CD4-positive, alpha-beta T cell (primary cell): ENCODE data around the gene GPR17. TPM values are rescaled to one million over a fixed set of nuclear protein-coding genes. Genes with fewer than 3 reads are reported as not detected.

ENCODE experiments used
- ATAC-seq: fragments of 200-7000 bp; cut with Tn5 transposase; one replicate; pipeline ENCODE4 v1.10.0; 2022; ENCODE audit warnings: mild to moderate bottlenecking; ENCODE audit not compliant: poor library complexity
- CTCF ChIA-PET: fragments of 350-600 bp; sonication (Branson Sonifier 250); formaldehyde crosslinking; loops from one replicate; lab custom pipeline; 2021; ENCODE audit warnings: antibody characterized with exemption, inconsistent platforms; lab: Charles Lee
- POLR2A ChIA-PET: fragments of 350-600 bp; sonication (Branson Sonifier 250); formaldehyde crosslinking; loops from one replicate; lab custom pipeline; 2021; ENCODE audit warnings: antibody characterized with exemption, inconsistent platforms; lab: Charles Lee
- DNase-seq, 14 experiments: peaks; one replicate each; pipeline ENCODE4 v3.0.0-alpha.2; 2013 to 2020; ENCODE audit warnings: mixed read lengths in 2 of 14
- H3K27ac ChIP-seq, 2 donors: one replicate each; pipeline versions ENCODE4 v1.5.1 to v1.7.0; 2013; ENCODE audit warnings: low read length in 2 of 2, low read depth in 1 of 2, mild to moderate bottlenecking in 1 of 2
- H3K27me3 ChIP-seq, 2 experiments: 1 replicate in 1 of 2; 2 replicates in 1 of 2; pipeline versions ENCODE4 v1.6.1 to v1.7.0; 2013; ENCODE audit warnings: low read length in 2 of 2, control low read depth in 1 of 2, mild to moderate bottlenecking in 1 of 2, moderate library complexity in 1 of 2; ENCODE audit not compliant: insufficient read depth in 2 of 2, control insufficient read depth in 1 of 2
- H3K36me3 ChIP-seq: one replicate; pipeline ENCODE4 v1.6.1; 2013; ENCODE audit warnings: low read length, control low read depth; ENCODE audit not compliant: insufficient read depth
- H3K4me1 ChIP-seq: one replicate; pipeline ENCODE4 v1.6.1; 2013; ENCODE audit warnings: low read length, control low read depth; ENCODE audit not compliant: insufficient read depth
- H3K4me3 ChIP-seq: one replicate; pipeline ENCODE4 v1.5.1; 2013; ENCODE audit warnings: mild to moderate bottlenecking, low read length, moderate library complexity
- H3K9me3 ChIP-seq, 2 experiments: 1 replicate in 1 of 2; 2 replicates in 1 of 2; pipeline versions ENCODE4 v1.6.1 to v1.7.0; 2013; ENCODE audit warnings: low read length in 2 of 2, mild to moderate bottlenecking in 2 of 2, control low read depth in 1 of 2, moderate library complexity in 1 of 2; ENCODE audit not compliant: control insufficient read depth in 1 of 2, insufficient read depth in 1 of 2
- H3K27ac Mint-ChIP-seq: one replicate; pipeline ENCODE4 v1.8.0; 2020; ENCODE audit warnings: mixed read lengths
- H3K27me3 Mint-ChIP-seq: one replicate; pipeline ENCODE4 v1.8.0; 2021; ENCODE audit warnings: mixed read lengths
- H3K36me3 Mint-ChIP-seq: one replicate; pipeline ENCODE4 v1.8.0; 2021; ENCODE audit warnings: low read depth, mixed read lengths
- H3K4me1 Mint-ChIP-seq: one replicate; pipeline ENCODE4 v1.8.0; 2021; ENCODE audit warnings: low read depth, mixed read lengths
- H3K4me3 Mint-ChIP-seq: one replicate; pipeline ENCODE4 v1.8.0; 2020; ENCODE audit warnings: mild to moderate bottlenecking, mixed read lengths
- H3K9me3 Mint-ChIP-seq: one replicate; pipeline ENCODE4 v1.8.0; 2020; ENCODE audit warnings: mixed read lengths
- CTCF ChIP-seq: fragments of 200-600 bp; IDR thresholded peaks from one replicate; pipeline ENCODE4 v1.8.0; 2022; ENCODE audit warnings: antibody characterized with exemption, mild to moderate bottlenecking
- intact Hi-C, 2 experiments: fragments of 100-400 bp; cut with DNase I in 1 of 2; cut with micrococcal nuclease in 1 of 2; formaldehyde crosslinking; loops; one replicate each; pipeline versions ENCODE4 v1.15.1 to v1.9.0; 2023 to 2025; cut with DNase I, micrococcal nuclease
- total RNA-seq, 174 experiments: library from RNA in 2 of 174; stranded (reverse) in 2 of 174; gene quantifications; one replicate each; pipeline ENCODE4 v1.2.3 and lab custom pipeline; 2021 to 2026

Gene GPR17
- total RNA-seq, 2 experiments from 2014 or later, result not detected

- DNase-seq, result no peak
- Mint-ChIP-seq H3K27ac (no peak overlapping the region), H3K4me1 (no peaks in the 10 kb centered on the region), H3K4me3 (no peak overlapping the region), H3K27me3 (peaks cover 80% of the 10 kb centered on the region), H3K36me3 (no peaks in the 10 kb centered on the region), H3K9me3 (no peaks in the 10 kb centered on the region)
- no peak overlapping the region for H3K27ac ChIP-seq
- intact Hi-C loops, result no loop called here
- CTCF ChIA-PET, result no interaction called here
- H3K4me1 ChIP-seq, result peaks cover 2% of the 10 kb centered on the region
- H3K27me3 ChIP-seq, result peaks cover 33 to 45% of the 10 kb centered on the region in 2 experiments
- no peak overlapping the region for H3K4me3 ChIP-seq
- H3K36me3 ChIP-seq, result no peaks in the 10 kb centered on the region
- TF ChIP-seq CTCF, result no peak
- no peaks in the 10 kb centered on the region for H3K9me3 ChIP-seq
- POLR2A ChIA-PET, result no interaction called here
- no peak for ATAC-seq
Observed at GRCh38 chr2:127664895-127665225, 18.9 kb downstream of the GPR17 start.

GRCh38 chr2:127665267-127665893, 19.4 kb downstream of the GPR17 start:
- H3K9me3 Mint-ChIP-seq, result no peaks in the 10 kb centered on the region
- Histone ChIP-seq H3K4me3 (no peak overlapping the region), H3K27ac (no peak overlapping the region), H3K27me3 (peaks cover 33 to 50% of the 10 kb centered on the region in 2 experiments), H3K36me3 (no peaks in the 10 kb centered on the region), H3K9me3 (no peaks in the 10 kb centered on the region), H3K4me1 (peaks cover 2% of the 10 kb centered on the region)
- H3K4me1 Mint-ChIP-seq, result no peaks in the 10 kb centered on the region
- no peaks in the 10 kb centered on the region for H3K36me3 Mint-ChIP-seq
- TF ChIP-seq CTCF, result no peak
- no peak overlapping the region for H3K27ac Mint-ChIP-seq
- intact Hi-C loops, result no loop called here
- no peak for DNase-seq
- H3K4me3 Mint-ChIP-seq, result no peak overlapping the region
- no peak for ATAC-seq
- H3K27me3 Mint-ChIP-seq, result peaks cover 80% of the 10 kb centered on the region
- CTCF ChIA-PET, result no interaction called here
- POLR2A ChIA-PET, result no interaction called here

- H3K27ac ChIP-seq, result no peak overlapping the region
- ATAC-seq (no peak), DNase-seq (no peak)
- peaks cover 0 to 4% of the 10 kb centered on the region in 2 experiments for H3K9me3 ChIP-seq
- ChIA-PET CTCF (no interaction called here), POLR2A (no interaction called here)
- H3K27me3 Mint-ChIP-seq, result peaks cover 80% of the 10 kb centered on the region
- peaks cover 1% of the 10 kb centered on the region for H3K4me1 ChIP-seq
- H3K4me1 Mint-ChIP-seq, result no peaks in the 10 kb centered on the region
- H3K36me3 ChIP-seq, result no peaks in the 10 kb centered on the region
- no peak for TF ChIP-seq CTCF
- H3K9me3 Mint-ChIP-seq, result no peaks in the 10 kb centered on the region
- no peak overlapping the region for H3K4me3 Mint-ChIP-seq
- H3K36me3 Mint-ChIP-seq, result no peaks in the 10 kb centered on the region
- peaks cover 41 to 57% of the 10 kb centered on the region in 2 experiments for H3K27me3 ChIP-seq
- no peak overlapping the region for H3K27ac Mint-ChIP-seq
- intact Hi-C loops, result no loop called here
- H3K4me3 ChIP-seq, result no peak overlapping the region
Observed at GRCh38 chr2:127669056-127669455, 23.1 kb downstream of the GPR17 start.
